NCI-H1105 (cell line): ENCODE results near the gene GLG1.
"Not testable (repeated sequence)": the region's sequence is repeated elsewhere in the genome, so short reads cannot be mapped to it uniquely, and the experiment has no call there.

Experiments
- DNase-seq: peaks from one replicate; lab custom pipeline; 2025; lab: John Stamatoyannopoulos, UW

Gene GLG1

GRCh38 chr16:74443624-74444346 is 163.1 kb downstream of the GLG1 start:
- not testable (repeated sequence) for DNase-seq

DNA sequence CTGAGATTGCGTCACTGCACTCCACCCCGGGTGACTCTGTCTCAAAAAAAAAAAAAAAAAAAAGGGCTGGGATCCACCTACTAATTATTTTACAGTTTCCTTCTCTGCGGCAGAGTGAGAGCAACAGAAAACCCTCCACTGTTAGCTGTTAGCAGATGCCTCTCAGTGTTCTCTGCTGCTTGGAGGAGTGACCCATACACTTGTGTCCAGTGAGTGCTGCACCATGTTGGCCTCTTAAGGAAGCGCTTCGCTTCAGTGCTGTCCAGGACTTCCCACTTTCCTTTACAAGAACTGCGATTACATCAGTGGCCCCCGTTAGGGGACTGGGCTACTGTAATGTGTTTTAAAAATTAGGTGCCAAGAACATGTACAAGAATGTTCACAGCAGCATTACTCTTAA is 167.2 kb downstream of the GLG1 start:
- no peak for DNase-seq

DNA sequence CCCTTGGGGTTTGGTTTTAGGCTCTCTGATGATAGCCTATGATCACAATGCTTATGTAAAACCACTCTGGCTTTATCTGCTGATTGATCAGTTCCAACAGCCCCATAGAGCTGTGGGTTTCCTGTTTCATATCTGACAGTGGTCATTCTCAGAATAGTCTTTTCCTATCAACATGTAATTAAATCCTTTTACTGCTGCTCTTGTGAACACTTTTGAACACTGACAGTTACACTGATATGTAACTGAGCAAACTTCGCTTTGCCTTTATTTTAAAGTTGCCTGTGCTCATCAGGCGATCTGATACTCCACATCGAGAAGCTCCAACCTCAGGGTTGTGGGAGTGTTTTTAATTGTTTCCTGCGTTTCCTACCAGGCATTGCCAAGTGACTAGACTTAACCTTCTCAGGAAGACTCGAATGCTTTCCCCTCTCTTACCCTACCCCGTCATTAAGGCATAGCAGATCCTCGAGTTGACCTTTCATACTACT is 168.4 kb downstream of the GLG1 start:
- DNase-seq, result no peak

DNA sequence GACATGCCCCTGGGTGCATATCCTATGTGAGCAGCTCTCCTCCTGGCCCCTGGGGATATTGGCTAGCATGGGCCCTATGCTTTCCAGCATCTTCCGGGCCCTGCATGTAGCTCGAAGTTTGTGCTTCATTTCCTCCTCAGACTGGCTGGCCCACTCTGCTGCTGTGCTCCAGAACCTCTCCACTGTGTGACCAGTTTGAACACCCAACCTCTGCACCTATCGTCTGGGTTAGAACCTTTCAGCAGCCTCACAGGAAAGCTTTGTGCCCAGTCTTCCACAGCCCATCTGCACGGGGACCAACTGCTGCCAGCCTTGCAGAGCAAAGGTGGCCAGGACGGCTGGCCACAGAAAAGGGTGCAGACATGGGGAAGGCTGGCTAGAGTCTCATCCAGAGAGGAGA is 175.4 kb downstream of the GLG1 start:
- DNase-seq, result no peak

- DNase-seq, result not testable (repeated sequence)
Measured at GRCh38 chr16:74430036-74430712, 176.7 kb downstream of the GLG1 start.

GRCh38 chr16:74428493-74428892 is 178.4 kb downstream of the GLG1 start:
- DNase-seq, result not testable (repeated sequence)

- DNase-seq, result not testable (repeated sequence)
Measured at GRCh38 chr16:74425751-74426150, 181.2 kb downstream of the GLG1 start.

GRCh38 chr16:74423721-74424120 is 183.2 kb downstream of the GLG1 start:
- DNase-seq, result not testable (repeated sequence)

GRCh38 chr16:74422086-74422485 is 184.8 kb downstream of the GLG1 start:
- DNase-seq, result not testable (repeated sequence)

GRCh38 chr16:74421482-74421785 is 185.5 kb downstream of the GLG1 start:
- DNase-seq, result not testable (repeated sequence)

GRCh38 chr16:74420612-74421481 is 186.1 kb downstream of the GLG1 start, which contains the start of gene CLEC18B:
TSS of gene CLEC18B (minus strand) at chr16:74421478. CDS start at chr16:74421270, 208 bp downstream.
- not testable (repeated sequence) for DNase-seq

DNA sequence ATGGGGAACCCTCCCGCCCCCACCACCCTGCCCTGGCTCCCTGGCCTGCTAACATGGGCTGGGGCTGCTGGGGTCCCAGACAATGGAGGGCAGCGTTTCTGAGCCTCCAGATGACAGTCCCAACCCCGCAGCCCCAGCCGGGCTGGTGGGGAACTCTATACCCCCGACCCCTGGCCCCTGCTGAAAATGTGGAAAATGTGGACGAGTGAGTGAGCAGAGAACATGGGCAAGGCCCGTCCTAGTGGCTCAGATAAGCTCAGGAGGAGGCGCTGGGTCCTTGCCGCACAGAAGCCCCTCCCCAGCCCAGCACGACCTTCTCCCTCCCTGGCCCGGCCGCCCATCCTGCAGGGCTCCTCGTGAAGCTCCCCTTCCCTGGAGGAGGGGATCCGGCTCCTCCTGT is 187.1 kb downstream of the GLG1 start:
- DNase-seq, result not testable (repeated sequence)

GRCh38 chr16:74417897-74418296 is 189.0 kb downstream of the GLG1 start:
- DNase-seq, result not testable (repeated sequence)

DNA sequence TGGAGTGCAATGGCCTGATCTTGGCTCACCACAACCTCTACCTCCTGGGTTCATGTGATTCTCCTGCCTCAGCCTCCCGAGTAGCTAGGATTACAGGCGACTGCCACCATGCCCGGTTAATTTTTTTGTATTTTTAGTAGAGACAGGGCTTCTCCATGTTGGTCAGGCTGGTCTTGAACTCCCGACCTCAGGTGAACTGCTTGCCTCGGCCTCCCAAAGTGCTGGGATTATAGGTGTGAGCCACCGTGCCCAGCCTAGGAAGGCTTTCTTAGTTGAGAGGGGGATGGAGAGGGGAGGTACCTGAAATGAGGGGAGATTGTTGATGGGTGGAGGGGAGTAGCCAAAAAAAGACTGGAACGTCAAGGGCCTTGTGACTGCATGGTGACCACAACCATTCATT is 193.0 kb downstream of the GLG1 start:
- not testable (repeated sequence) for DNase-seq

GRCh38 chr16:74413485-74413884 is 193.4 kb downstream of the GLG1 start:
- not testable (repeated sequence) for DNase-seq

- not testable (repeated sequence) for DNase-seq
Measured at GRCh38 chr16:74412775-74413390, 194.0 kb downstream of the GLG1 start.

DNA sequence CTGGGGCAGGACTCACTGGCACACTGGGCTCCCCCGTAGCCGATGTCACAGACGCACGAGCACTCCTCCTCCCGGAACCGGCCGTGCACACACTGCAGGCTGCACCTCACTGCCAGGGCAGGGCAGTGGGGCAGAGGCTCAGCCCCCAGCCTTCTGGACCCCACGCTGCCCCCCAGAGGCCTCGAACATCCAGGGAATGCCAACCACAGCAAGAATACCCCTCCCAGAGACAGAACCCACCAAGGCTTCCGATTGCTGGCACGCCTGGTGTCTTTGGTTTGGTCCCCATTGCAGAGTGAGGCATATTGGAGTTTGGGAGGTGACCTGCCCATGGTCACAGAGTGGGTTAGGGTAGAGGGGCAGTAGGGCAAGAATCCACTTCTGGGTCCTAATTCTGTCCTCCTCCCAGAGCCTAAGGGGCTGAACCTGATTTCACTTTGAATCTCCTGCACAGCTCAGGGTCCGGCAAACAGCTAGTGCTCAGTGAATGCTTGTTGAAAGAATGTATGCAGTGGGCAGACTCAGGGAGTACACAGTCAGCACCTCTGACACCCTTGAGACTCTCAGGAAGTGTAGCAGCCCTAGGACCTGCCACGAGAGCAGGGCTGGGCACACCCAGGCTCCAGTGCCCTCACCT is 194.7 kb downstream of the GLG1 start:
- not testable (repeated sequence) for DNase-seq

DNA sequence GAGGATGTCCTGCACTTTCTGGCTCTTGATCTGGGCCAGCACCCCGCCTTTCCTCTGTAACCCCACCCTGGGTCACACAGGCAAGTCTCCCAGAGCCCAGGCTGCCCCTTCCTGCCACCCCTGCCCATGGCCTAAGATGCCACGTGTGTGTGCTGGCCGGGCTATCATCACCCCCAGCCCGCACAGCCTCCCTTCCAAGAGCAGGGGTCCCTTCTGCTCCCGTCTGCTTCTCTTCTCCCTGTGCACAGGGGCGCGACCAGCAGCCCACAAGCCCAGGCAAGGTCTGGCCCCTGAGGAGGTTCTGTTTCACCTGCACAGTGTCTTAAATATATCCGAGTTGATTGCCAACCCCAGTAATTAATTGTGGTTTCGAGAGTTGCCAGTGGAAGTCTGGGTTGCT is 195.9 kb downstream of the GLG1 start:
- not testable (repeated sequence) for DNase-seq

DNA sequence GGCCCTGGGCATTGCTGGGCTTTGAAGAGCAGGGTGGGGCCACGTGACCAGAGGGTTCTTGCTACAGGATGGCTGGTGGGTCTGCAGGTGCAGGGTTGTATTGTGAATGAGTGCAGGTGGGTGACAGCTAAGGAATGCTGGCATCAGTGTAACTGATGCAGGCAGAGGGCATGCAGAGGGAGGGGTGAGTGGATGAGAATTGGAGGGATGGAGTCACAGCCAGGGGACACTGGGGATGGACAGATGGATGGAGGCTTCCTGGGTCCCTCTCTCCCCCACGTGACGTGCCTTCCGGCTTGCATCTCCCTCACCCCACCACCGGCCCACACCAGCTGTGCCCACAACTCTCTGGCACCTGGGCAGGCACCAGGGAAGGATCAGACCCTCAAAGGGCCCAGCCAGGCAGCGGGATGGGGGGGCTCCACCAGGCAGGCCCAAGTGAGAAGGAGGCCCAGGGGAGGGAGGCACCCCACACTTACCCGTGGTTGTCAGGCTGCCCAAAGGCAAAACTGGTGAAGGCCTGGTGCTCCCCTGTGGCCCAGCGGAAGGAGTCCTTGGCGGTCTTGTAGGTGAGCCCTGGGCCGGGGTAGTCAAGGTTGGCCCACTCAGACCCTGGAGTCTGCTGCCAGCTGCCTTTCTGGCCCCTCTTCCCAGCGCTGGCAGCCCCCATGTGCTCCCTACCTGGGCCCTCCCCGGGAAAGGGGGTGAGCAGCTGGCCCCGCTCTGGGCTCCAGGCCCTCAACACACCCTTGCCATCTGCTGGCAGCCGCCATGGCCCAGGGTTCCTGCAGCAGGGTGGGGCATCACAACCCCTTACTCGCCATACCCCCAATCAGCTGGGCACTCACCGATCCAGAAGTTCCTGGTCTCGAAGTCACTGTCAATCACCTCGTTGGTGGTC is 196.6 kb downstream of the GLG1 start:
- DNase-seq, result not testable (repeated sequence)
